Endometrial microvascular endothelial cells (primary cell): Measurements from ENCODE around the gene EPHA4. TPM values are rescaled to one million over a fixed set of nuclear protein-coding genes. Genes with fewer than 3 reads are reported as not detected.

ENCODE experiments used
- in situ Hi-C: cut with HindIII; loops from 2 replicates; pipeline ENCODE4 v1.10.0; 2017; ENCODE audit warnings: low sequenced_read_pairs, low pct_unique_long_range_greater_than_20kb; ENCODE audit errors: inconsistent ontology term
- total RNA-seq: library from RNA; depleted of rRNA; stranded (reverse); fragments of >200 nt; gene quantifications from one replicate; pipeline ENCODE4 v1.2.3, GENCODE V29; 2015; ENCODE audit errors: inconsistent ontology term

EPHA4 gene
- total RNA-seq, 1 donor from 2014 or later, result 16.6 TPM

DNA sequence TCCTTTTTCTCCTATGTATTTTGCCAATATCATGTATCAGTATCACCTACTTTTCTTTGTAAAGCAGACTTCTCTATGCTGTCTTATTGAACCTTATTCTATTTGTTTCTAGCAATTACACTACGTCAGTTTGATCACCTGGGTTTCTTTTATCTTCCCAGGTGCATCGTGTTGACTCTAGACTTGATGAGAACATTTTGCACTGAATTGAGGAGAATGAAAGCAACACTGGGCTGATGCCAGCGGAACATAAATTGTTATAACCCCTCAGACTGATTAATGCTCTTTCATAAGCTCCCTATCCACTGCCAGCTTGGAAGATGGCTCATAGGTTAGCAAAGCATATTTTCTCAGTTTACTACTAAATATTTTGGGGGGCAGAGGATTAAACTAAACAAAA is 140.6 kb downstream of the EPHA4 start:
- in situ Hi-C loops, result no loop called here

GRCh38 chr2:221429741-221430491 is 142.2 kb downstream of the EPHA4 start:
- in situ Hi-C loops, result no loop called here

DNA sequence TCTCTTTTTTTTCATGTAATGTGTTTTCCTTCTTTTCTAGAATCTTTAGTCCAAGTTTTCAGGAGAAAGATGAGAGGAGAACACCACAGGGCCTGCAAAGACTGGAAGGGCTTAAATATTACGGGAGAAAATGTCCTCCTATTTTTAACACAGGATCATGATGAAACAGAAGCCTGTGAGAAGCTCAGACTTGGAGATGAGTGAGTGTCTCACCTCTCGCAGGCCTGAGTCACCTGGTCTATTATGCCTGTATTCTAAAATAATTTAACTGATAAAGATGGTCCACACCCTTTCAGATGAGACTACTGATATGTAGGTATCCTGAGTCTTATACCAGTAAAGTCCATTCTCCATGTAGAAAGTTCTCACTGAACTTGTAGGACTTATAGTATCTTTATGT is 143.2 kb downstream of the EPHA4 start:
- in situ Hi-C loops, result no loop called here

- in situ Hi-C loops, result no loop called here
These were observed 145.2 kb downstream of the EPHA4 start for GRCh38 chr2:221426929-221427328.

GRCh38 chr2:221425891-221426290 is 146.2 kb downstream of the EPHA4 start:
- in situ Hi-C loops, result no loop called here

GRCh38 chr2:221425353-221425752 is 146.8 kb downstream of the EPHA4 start:
- in situ Hi-C loops, result no loop called here

DNA sequence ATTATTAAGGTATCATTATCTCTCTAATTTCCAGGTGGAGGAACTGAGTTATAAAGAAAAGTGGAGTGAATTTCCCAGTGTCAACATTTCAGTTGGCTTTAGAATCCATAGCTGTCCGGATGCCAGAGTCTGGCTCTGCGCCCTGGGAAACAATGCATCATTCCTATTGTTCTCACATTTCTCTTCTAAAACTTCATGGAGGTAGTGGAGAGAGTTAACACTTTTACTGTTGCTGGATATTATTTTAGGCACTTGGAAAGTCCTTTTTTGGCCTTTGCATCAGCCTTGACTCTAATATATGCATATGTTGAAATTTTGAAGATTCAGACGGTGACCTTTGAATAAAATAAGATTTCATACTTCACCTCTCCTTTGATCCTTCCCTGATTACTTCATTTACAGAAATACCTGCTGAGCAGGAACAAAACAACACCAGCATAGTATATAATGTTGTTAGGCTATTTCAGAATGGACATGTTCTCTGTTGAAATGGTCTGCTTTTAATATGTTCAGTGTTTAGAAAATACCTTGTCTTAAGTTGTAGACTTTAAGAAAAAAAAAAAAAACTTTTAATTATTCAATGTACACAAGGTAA is 148.8 kb downstream of the EPHA4 start:
- in situ Hi-C loops, result no loop called here

DNA sequence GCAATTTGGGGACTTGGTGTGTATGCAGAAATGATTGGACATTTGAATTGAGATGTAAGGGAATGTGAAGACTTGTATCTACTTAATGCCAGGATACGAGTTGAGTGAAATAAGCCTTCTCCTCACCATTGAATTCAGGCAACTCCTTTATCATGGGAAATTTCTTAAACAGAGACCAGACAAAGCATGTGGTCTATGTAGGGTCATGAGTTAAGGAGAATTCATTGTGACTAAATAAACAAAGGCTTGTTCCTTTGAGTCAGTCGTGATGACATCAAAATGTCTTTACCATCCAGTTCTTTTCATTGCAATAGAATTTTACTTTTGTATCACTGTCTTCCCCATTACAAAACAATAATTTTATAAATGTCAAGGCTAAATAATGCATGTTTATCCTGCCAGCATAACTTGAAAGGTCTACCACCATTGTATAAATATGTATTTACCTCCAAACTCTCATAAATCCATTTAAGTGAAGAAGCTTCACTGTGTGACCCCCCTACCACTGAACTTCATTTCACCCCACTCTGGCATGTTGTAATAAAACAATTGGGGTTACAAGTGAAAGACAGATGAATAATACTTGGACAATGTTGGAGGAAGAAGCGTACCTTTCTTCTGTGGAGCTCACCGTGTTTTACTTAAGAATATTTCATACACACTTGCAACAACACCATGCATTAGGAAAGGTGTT is 149.4 kb downstream of the EPHA4 start:
- in situ Hi-C loops, result no loop called here

GRCh38 chr2:221420245-221420644 is 151.9 kb downstream of the EPHA4 start:
- in situ Hi-C loops, result no loop called here

GRCh38 chr2:221415789-221416188 is 156.3 kb downstream of the EPHA4 start:
- in situ Hi-C loops, result no loop called here

DNA sequence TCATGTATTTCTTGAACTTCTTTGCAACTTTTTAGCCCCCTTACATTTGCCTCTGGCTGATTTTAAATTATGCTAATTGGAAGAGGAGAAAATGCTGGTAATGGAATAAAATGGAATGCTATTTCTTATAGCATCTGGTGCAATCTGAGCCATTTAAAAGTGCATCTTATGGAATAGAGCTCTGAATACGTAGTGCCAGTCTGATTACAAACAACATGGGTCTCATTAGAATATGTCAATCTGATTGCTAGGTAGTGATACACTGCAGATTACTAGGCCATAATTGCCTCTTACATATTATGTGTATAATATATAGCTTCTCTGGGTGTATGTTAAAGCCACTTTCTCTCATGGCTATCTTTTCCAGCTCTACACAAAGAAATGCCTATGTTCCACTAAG is 159.1 kb downstream of the EPHA4 start:
- in situ Hi-C loops, result no loop called here

DNA sequence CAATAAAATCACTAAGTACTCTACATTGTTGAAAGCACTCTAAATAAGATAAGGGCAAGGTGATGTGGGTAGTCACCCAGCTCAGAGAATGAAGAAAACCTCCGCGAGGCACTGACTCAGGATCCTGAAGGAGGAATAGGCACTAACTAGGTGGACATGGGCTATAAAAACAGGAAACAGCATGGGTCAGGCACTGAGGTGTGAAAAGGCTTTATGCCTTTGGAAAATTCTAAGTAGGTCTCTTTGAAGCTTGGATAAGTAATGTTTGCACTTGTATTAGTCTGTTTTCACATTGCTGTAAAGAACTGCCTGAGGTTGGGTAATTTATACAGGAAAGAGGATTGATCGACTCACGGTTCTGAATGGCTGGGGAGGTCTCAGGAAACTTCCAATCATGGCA is 161.6 kb downstream of the EPHA4 start:
- in situ Hi-C loops, result no loop called here

DNA sequence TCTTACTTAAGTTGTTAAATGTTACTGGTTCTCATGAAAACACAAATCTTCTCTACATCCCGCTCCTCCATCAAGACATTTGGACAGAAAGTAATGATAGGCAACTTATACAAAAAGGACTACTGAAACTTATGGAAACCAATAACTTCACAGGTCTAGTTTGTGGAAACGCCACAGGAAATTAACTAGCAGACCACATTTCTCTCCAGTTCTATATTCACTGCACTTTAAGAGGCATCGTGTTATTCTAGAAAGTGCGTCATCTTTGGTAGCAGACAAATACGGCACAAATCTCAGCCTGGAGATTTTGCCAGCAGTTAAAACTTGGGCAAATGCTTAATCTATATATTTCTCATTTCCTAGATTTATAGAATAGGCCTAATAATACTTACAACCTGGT is 164.3 kb downstream of the EPHA4 start:
- in situ Hi-C loops, result no loop called here

DNA sequence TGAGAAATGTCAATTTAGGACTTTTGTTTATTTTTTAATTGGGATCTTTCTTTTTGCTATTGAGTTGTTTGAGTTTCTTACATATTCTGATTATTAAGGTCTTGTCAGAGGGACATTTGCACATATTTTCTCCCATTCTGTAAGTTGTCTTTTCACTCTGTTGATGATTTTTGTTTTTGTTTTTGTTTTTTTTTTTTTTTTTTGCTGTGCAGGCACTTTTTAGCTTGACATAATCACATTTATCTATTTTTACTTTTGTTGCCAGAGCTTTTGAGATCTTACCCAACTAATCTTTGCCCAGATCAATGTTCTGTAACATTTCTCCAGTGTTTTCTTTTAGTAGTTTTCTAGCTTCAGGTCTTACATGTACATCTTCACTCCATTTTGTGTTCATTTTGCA is 166.6 kb downstream of the EPHA4 start:
- in situ Hi-C loops, result no loop called here

DNA sequence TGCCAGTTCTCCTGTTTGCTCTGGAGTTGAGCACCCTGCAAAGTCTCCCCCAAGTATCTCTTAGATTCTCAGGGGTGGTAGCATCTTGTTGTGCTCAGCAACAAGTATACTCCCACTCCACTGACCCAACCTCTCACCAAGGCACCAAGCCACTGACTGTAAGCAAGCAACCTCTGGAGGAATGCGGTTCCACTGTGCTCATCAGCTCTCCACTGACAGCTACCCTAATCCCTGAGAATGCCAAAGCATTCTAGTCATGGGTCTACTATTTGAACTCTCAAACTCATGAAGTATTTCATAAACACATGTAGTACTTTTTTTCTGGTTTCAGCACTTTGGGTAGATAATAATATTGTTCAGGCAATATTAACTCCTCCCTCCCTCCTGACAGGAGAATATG is 170.0 kb downstream of the EPHA4 start:
- in situ Hi-C loops, result no loop called here

DNA sequence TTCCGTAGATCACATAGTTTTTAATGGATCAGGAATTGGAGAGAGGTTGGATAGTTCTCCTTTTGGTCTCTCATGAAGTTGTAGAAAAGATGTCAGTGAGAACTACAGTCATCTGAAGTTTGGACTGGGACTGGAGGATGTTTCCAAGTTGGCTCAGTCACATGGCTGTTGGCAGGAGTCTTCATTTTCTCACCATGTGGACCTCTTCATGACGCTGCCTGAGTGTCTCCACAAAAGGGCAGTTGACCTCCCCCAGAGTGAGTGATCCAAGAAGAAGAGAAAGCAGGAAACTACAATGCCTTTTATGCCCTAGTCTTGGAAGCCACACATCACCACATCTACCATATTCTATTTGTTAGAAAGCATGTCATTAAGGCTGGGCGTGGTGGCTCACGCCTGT is 171.7 kb downstream of the EPHA4 start:
- in situ Hi-C loops, result no loop called here

- in situ Hi-C loops, result no loop called here
These were observed 172.9 kb downstream of the EPHA4 start for GRCh38 chr2:221399183-221399582.

- in situ Hi-C loops, result no loop called here
These were observed 174.9 kb downstream of the EPHA4 start for GRCh38 chr2:221397187-221397586.

DNA sequence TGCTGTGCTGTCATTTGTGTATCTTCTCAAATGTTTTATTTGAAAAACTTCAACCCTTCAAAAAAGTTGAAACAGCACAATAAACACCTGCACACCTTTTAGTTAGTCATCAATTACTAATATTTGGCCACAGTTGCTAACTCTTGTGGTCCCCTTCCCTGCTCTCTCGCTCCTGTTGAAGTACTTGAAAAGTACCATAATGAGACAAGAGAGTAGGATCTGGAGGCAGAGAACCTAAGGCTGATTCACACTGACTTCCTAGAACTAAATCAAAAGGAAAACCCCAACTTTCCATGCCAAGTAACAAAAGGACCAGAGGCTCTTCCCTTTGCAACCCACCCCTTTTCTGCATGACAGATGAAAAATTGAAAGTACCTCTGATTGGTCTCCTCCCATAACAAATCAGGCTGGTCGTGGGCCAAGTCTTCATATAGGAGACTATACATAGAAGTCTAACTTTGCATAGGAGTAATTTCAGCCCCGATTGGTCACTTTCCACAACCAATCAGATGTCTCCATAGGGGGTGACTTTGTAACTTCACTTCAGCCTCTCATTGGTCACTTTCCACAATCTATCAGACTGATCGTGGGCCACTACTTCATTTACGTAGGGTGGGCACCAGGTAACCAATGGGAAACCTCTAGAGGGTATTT is 179.7 kb downstream of the EPHA4 start:
- in situ Hi-C loops, result no loop called here

GRCh38 chr2:221390878-221391277 is 181.2 kb downstream of the EPHA4 start:
- in situ Hi-C loops, result no loop called here
